DMS114 treated with DMSO at 0.1 percent for 48 hours (cell line): ENCODE measurements around the gene TUBA1B.
A peak's percentile ranks its signal among the peaks of the same experiment; 100 is the strongest.
"Not testable (repeated sequence)": the region's sequence is repeated elsewhere in the genome, so short reads cannot be mapped to it uniquely, and the experiment has no call there.

ENCODE experiments used
- DNase-seq: peaks from one replicate; lab custom pipeline; 2025; ENCODE audit not compliant: unreplicated experiment; lab: John Stamatoyannopoulos, UW

The TUBA1B gene

DNA sequence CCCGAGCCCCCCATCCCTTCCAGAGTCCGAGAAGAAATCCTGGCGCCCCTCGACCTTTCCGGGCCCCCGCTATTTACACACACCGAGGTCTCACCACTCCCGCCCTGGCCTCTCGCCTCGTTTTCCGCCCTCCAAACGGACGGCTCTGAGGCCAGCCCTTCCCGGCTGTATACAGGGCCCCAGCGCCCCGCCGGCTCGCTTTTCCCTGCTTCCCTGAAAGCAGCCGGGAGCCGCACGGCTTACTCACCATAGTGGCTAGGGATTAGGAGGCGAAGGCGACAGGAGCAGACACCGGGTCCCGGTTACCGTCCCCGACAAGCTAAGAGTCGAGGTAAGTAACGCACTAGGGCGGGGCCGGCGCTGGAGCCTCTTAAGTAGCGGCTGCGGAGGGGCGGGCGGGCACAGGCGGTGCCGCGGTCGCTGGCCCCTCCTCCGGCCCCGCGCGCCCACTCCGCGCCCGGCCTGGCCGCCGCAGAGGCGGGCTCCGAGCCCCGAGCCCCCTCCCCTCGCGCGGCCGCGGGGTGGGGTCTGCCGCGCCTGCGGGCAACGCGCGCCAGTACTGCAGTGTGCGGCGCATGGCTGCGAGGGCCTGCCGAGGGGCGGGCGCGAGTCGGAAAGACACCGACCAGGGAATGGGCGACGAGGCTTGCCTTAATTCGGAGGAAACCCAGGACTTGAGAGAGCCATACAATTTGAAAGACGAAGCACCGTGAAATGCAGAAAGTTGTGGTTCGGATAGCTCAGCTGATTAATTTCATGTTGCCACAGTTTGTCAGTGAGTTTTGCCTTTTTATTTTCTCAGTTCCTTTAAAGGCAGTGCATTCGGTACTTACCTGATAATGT lies at the start of gene TUBA1B:
Gene TUBA1B (minus strand): TSS at position 345 of the 843 bp plus-strand sequence. CDS start 95 bp downstream, at position 250.
- DNase-seq = peak; percentile 82

DNA sequence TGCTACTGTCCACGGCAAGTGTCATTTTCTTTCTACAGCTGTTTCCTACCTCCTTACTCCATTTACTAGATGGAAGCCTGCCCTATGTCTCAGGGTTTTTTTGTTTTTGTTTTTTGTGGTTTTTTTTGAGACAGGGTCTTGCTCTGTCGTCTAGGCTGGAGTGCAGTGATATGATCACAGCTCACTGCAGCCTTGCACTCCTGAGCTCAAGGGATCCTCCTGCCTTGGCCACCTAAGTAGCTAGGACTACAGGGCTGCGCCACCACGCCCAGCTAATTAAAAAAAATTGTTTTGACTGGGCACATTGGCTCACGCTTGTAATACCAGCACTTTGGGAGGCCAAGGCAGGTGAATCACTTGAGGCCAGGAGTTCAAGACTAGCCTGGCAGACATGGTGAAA lies 43.0 kb upstream of the TUBA1B start:
- no peak for DNase-seq

DNA sequence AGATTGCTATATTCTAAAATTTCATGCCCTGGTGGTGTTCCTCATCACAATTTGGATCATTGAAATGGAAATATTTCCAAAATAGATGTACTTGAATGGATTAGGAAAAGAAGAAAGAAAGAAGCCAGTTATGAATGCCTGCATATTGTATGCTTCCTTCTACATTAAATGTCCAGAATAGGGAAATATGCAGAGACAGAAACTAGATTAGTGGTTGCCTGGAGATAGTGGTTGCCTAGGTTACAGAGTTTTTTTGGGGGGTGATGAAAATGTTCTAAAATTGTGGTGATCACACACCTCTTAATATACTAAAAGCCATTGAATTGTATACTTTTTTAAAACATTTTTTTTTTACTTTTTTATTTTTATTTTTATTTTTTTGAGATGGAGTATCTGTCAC lies 39.7 kb upstream of the TUBA1B start:
- DNase-seq = no peak

DNA sequence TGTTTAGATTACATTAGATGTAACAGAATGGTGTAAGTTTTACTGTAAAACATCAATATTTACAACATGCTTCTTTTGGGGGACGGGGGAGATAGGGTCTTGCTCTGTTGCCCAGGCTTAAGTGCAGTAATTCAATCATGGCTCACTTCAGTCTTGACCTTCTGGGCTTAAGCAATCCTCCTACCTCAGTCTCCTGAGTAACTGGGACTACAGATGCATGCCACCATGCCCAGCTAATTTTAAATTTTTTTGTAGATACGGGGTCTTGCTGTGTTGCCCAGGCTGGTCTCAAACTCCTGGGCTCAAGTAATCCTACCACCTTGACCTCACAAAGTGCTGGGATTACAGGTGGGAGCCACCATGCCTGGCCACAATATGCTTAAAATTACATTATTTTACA lies 33.9 kb upstream of the TUBA1B start:
- no peak for DNase-seq

DNA sequence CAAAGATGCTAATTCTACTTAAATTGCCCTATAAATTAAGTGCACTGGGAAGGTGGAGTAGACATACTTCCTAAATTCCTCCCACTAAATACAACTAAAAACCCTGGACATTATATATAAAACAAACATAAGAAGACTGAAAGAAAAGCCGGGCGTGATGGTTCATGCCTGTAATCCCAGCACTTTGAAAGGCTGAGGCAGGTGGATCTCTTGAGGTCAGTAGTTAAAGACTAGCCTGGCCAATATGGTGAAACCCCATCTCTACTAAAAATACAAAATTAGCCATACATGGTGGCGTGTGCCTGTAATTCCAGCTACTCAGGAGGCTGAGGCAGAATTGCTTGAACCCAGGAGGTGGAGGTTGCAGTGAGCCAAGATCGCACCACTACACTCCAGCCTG lies 30.7 kb upstream of the TUBA1B start:
- not testable (repeated sequence) for DNase-seq

DNA sequence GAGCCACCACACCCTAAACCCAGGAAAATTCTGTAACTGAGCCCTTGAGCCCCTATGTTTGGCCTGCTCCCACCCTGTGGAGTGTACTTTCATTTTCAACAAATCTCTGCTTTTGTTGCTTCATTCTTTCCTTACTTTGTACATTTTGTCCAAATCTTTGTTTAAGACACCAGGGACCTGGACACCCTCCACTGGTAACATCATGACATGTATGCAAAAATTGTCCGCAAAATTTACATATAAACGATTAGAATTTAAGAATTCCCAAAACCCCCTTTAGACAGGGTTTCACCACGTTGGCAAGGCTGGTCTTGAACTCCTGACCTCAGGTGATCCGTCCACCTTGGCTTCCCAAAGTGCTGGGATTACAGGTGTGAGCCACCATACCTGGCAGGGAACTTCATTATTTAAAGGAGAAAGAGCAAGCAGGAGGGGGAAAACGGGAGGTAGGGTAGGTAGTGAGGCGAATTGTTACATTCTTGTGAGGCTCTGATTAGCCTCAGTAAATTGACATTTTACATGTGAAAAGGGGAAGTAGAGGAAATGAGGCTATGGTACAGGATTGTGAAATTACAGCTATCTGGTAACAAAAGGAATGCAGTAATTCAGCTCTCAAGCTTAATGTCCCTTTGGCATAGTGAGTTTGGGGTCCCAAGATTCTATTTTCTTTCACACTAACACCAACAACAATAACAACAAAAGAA lies 30.0 kb upstream of the TUBA1B start:
- DNase-seq = no peak

DNA sequence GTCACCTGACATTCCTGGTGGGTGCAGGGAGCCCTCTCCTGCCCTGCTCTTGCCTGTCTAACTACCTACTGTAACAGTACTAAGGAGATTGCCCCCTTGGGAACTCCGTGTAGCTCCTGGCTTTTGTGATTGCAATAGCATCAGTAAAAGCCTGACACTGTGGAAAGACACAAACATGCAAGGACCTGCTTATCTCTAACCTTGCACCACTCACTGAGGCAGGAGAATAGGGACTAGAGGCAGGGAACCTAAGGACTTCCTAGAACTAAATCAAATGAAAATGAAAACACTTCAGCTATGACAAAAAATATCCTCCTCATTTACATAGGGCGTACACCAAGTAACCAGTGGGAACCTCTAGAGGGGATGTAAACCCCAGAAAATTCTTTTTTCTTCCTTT lies 29.2 kb upstream of the TUBA1B start:
- no peak for DNase-seq

DNA sequence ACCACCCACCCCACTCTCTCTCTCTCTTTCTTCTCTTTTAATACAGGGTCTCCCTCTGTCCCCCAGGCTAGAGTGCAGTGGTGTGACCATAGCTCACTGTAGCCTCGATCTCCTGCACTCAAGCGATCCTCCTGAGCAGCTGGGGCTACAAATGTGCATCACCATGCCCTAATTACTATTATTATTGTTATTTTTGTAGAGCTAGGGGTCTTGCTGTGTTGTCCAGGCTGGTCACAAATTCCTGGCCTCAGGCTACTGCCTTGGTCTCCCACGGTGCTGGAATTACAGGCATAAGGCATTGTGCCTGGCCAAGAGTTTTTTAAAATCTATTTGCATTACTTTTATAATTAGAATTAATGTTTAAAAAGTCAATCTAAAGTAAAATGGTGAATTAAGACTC lies 23.0 kb upstream of the TUBA1B start:
- no peak for DNase-seq

DNA sequence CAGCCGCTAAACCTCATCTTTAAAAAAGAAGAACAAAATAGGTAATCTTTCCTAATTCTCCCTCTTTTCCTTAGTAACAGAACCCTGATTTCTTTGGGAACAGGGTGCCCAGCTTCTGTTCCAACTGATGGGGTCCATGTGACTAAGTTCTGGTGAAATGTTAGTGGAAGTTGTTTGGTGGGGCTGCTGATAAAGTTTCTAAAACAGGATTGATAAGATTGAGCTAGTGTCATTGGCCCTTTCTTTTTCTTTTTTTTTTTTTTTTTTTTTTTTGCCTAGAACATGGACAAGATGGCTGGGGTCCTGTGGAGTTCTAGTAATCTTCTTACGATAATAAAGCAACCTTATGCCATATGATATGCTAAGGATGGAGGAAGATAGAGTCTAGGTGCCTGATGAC lies 16.2 kb upstream of the TUBA1B start:
- no peak for DNase-seq

DNA sequence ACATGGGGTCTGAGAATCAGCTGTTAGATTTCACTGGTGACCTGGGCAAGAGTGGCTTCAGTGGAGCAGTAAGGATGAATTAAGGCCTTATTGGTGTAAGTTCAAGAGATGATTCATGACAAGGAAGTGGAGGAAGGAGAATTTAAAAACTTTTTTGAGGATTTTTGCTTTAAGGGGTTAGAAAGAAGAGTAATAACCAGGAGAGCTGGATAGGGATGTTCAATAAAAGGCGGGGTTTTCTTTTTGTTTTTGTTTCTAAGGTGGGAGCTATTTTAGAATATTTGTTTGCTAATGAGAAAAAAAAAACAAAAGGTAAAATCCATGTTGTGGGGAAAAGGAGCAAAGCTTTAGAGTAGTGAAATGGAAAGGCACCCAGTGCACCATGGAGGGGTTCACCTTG lies 15.2 kb upstream of the TUBA1B start:
- no peak for DNase-seq

DNA sequence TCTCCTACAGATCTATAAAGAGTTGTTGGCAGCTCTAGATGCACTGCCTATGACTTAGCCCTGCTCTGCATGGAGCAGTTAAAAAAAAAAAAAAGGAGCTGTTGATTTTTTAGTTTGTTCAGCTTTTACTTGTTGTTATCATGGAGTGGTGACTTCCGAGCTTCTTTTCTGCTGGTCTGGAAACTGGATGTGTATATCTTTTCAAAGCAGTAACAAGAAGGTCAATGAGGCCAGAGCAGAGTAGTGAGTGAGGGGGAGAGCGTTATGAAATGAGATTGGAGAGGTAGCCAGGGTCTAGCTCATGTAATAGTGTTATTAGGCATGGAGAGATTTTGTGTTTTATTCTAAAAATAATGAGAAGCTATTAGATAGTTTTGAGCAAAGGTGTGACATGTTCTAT lies 13.2 kb upstream of the TUBA1B start:
- no peak for DNase-seq

DNA sequence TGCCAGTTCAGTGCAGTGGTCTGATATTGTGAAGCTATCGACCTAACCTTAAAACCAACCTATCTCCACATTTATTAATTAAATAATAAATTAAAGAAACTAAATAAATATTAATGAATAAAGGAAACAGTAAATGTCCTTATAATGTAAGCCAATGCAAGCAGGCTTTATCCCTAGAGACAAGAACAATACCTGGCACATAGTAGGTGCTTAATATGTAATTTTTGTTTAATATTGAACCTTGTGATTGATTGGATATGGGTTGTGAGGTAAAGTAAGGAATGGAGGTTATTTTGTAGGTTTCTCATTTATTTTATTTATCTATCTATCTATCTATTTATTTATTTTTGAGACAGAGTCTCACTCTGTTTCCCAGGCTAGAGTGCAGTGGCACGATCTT lies 7.8 kb upstream of the TUBA1B start:
- no peak for DNase-seq

DNA sequence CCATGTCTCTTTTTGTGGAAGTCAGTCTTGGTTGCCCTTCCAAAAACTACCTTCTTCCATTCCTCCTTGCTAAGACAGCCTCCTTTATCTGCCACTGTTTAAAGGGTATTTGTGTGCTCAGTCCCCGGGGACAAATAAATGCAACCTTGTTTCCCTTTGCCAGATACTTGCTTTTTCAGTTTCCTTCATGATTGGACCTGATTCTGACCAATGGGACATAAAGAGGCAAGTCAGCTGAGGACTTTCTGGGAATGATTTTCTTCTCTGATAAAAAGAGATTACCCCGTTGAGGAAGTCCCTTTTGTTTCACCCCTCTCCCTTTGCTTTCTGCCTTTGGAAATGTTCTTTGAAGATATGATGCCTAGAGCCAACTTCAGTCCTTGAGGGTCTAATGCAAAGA lies 7.4 kb upstream of the TUBA1B start:
- no peak for DNase-seq

DNA sequence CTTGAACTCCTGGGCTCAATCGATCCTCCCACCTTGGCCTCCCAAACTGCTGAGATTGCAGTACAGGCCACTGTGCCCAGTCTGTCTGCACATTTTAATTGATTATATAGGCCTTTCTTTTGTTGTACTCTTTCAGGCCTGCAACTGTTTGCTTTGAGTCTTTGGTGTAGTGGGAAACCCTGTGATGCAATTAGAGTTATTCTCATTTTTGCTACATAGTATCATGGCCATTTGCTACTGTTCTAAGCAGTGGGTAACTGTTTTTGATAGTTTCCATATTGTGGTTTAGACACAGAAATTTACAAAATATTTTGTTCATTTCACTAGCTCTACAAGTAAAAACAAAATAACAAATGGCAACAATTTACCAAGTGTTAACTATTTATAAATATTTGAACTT lies 6.3 kb upstream of the TUBA1B start:
- DNase-seq = no peak

DNA sequence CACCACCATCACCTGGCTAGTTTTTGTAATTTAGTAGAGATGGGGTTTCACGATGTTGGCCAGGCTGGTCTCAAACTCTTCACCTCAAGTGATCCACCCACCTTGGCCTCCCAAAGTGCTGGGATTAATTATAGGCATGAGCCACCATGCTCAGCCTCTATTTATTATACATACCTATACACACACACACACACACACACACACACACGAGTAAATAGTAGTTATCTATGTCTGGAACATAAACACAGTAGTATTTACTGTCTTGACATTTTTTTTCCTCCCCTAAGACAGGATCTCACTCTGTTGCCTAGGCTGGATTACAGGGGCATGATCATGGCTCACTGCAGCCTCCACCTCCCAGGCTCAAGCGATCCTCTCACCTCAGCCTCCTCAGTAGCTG lies 5.8 kb upstream of the TUBA1B start:
- not testable (repeated sequence) for DNase-seq

DNA sequence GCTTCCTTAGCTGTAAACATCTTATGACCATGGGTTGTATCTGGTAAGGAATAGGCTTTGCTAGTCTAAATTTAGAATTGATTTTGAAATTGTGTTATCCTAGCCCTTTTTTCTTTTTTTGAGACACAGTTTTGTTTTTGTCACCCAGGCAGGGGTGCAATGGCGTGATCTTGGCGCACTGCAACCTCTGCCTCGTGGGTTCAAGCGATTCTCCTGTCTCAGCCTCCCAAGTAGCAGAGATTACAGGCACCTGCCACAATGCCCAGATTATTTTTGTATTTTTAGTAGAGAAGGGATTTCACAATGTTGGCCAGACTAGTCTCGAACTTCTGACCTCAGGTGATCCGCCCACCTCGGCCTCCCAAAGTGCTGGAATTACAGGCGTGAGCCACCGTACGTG lies 2.4 kb upstream of the TUBA1B start:
- DNase-seq = no peak

DNA sequence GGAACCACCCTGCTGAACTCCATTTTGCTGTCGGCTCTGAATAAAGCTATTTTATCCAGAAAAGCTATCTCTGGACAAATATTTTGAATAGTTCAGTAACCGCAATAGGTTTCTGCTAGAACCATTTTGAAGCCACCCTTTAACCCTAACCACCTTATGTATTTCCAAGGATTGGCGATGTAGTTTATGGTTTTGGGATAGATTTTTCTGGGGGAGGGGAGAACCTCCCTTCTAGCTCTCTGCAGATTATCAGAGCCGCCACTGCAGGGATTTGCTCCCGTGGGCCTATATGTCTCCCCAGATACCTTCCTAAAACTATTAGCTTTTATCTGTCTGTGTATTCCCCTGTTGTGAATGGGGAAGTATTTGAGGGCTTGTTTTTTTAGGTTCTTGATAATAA lies 1.8 kb upstream of the TUBA1B start:
- DNase-seq = no peak

DNA sequence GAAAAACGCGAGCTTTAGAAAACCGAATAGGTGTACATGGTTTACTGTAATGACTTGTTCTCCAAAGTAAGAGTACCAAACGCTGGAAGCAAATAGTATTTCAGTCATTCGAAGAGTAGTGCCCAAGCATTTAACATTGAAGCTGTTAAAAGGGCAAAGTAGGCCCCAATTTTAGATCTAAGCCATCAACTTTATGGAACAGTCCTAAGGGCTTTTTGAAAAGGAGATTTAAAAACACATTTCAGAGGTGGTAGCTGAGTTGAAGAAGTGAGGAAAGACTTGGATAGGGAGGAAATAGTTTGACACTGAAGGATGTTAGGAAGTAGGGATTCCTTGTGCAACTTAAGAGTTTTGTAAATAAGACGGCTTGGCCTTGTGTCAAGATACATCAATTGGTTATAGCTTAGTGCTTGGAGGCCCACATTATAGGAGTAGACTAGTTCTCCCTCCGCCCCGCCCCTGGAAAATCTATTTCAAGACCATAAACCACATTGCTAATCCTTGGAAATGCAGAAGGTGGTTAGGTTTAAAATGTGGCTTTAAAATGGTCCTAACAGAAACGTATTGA lies 783 bp upstream of the TUBA1B start:
- peak; percentile 65 for DNase-seq

DNA sequence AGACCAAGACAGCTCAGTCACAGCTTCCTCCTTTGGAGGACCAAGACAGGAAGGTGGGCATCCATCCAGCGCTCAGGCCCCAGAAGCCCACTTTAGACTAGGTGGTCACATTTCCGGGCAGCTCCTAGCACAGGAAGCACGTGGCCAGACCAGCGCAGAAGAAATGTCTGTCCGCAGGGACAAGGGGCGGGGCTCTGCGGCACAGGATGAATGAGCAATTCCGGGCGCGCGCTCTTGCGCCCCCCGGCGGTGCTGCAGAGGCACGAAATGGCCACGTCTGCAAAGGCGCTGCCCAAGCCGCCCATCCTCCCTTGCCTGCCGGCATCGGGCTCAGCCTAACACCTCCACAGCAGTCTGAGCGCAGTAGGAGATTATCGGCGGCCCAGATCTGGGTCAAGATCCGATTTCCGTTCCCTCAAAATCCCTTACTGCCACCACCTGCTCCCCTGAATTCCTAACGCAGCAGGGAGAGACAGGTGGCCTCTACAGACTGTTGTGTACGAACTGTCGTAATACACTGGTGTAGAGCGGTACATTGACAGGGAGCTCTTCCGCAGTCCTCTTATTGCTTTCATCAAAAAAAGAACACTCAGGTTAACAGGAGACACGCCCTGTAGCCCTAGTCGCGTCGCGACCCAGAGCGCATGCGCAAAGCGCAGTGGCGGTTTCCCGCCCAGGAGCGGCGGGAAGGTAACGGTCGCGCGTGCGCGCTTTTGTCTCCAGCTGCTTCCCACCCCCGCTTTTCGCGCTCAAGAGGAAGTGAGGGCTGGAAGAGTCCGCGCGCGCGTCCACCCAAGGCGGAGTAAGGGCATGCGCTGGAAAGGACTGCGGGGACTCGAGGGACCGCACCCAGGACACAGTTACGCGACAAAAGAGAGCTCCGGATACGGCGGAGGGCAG lies 794 bp downstream of the TUBA1B start:
- peak; percentile 78 for DNase-seq

DNA sequence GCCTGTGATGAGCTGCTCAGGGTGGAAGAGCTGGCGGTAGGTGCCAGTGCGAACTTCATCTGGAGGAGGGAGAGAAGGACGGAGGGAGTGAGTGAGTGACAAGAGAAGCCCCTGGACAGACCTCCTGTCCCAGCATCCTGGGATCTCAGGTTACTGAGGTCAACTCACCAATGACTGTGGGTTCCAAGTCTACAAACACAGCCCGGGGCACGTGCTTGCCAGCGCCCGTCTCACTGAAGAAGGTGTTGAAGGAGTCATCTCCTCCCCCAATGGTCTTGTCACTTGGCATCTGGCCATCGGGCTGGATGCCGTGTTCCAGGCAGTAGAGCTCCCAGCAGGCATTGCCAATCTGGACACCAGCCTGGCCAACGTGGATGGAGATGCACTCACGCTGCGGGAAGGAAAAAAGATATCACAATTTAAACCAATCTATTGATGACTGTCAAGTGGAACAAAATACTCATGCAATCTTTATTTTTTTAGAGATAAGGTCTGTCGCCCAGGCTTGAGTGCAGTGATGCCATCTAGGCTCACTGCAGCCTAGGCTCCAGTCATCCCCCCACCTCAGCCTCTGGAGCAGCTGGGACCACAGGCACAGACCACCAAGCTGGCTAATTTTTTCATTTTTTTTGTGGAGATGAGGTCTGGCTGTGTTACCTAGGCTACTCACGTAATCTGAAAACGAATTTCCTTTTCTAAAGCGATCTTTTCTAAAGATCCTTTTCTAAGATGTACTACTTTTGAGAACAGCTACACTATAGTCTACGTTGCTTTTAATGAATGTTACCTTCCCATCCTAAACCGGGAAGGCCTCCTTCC lies 1.7 kb downstream of the TUBA1B start:
- DNase-seq = no peak
